GM10266 (cell line): ENCODE data around the gene WNT3A.
"Not testable (repeated sequence)": the region's sequence is repeated elsewhere in the genome, so short reads cannot be mapped to it uniquely, and the experiment has no call there.

ENCODE experiments used
- DNase-seq: peaks from one replicate; pipeline ENCODE4 v3.0.0; 2012; ENCODE audit errors: extremely low spot score
- CTCF ChIP-seq: IDR thresholded peaks from 2 replicates; pipeline ENCODE4 v1.5.1; 2012; ENCODE audit warnings: mild to moderate bottlenecking, low read depth; ENCODE audit not compliant: control insufficient read depth, insufficient read depth; ENCODE audit errors: missing control alignments

The WNT3A gene

DNA sequence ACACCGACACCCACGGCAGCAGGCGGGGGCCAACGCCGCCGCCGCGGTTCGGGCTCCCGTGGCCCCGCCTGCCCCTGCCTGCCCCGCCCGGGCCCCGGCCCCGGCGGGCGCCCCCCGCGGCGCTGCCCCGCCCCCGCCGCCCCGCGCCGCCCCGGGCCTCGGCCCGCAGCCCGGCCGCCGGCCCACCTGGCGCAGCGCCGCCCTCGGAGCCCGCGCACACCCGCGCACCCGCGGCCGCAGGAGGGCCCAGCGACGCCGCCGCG, at the start of gene WNT3A:
Gene WNT3A (plus strand): TSS at position 213 of the 263 bp plus-strand sequence. CDS start 131 bp downstream, outside the sequence.
- no peak for DNase-seq
- no peak for TF ChIP-seq CTCF

GRCh38 chr1:227958617-227959324, 48.0 kb upstream of the WNT3A start:
- no peak for DNase-seq
- TF ChIP-seq CTCF: no peak

GRCh38 chr1:227959325-227959860, 47.4 kb upstream of the WNT3A start:
- no peak for DNase-seq
- TF ChIP-seq CTCF: no peak

DNA sequence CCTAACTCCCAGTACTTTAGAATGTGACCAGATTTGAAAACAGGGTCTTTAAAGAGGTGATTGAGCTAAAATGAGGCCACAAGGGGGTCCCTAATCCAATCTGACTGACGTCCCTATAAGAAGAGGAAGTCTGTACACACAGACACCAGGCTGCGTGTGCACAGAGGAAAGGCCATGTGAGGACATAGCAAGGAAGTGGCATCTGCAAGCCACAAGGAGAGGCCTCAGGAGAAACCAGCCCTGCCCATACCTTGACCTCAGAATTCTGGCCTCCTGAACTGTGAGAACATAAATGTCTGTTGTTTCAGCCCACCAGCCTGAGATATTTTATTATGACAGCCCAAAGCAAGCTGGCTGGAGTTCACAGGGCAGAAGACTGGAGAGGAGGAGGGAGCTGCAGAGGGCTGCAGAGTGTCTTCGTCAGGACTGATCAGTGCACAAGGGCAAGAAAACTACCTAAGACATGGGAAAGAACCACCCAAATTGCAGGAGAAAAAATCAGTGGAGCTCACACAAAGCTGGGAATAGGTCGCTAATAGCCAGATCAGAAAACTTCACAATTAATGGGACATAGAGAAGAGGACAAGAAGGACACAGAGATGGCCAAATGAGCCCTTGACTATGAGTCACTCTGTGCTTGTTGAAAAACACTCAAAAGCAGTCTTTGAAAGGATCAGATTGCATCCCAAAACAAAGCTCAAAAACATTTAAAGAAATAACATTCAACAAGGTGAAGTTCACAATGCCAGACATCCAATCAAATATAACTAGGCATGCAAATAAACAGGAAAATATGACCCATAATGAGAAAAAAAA, 44.9 kb upstream of the WNT3A start:
- TF ChIP-seq CTCF: no peak
- DNase-seq: no peak

DNA sequence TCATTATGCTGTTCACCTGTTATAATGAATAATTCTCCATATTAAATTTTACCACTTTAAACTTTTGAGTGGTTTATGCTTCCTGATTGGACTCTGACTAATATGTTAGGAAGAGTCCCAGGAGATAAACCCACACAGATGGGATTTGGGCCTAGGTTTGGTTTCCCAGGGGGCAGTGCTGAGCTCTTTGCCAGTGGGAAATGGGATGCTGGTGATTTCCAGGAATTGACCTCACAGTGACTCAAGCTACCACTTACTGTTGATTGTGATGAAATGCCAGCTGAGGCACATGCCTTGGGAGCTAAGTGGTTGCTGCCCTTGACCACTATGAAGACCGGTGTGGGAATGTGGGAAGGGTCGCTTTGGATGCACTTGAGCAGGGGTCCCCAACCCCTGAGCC, 40.1 kb upstream of the WNT3A start:
- not testable (repeated sequence) for DNase-seq

GRCh38 chr1:227967815-227968214, 39.0 kb upstream of the WNT3A start:
- DNase-seq: not testable (repeated sequence)
- TF ChIP-seq CTCF: peak; percentile 31

- DNase-seq: not testable (repeated sequence)
Observed at GRCh38 chr1:227970076-227970995, 36.5 kb upstream of the WNT3A start.

GRCh38 chr1:227971216-227971615, 35.6 kb upstream of the WNT3A start:
- DNase-seq: not testable (repeated sequence)

- not testable (repeated sequence) for DNase-seq
Observed at GRCh38 chr1:227971643-227972282, 35.0 kb upstream of the WNT3A start.

DNA sequence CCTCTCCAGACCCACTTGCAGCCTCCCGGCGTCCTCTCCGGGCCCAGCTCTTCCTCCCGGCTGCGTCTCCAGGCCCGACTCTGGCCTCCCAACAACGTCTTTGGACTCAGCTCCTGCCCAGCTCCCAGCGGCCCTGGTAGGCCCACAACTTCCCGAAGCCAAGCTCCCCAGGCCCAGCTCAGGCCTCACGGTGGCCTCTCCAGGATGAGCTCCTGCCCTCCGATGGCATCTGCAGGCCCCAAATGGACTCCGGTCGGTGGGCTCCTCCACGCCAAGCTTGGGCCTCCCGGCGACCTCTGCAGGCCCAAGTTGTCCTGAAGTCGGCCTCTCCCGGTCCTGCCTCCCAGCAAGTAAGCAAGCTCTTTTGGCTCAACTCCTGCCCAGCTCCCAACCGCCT, 34.5 kb upstream of the WNT3A start:
- not testable (repeated sequence) for DNase-seq

DNA sequence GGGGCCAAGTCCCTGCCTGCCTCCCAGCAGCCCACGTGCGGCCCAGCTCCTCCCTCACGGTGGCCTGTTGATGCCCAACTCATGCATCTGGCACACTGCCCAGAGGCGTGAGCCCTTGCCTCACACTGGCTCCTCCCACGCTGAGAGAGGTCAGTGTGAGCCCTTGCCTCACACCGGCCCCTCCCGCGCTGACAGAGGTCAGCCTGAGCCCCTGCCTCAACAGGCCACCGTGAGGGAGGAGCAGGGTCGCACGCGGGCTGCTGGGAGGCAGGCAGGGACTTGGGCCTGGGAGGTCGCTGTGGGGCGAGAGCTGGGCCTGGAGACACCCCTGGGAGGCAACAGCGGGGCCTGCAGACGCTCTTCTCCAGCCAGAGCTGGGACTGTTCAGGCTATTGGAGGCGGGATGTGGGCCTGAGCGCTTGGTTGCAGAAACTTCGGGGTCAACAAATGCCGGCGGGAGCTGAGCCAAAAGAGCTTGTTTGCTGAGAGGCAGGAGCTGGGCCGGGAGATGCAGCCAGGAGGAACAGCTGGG, 33.9 kb upstream of the WNT3A start:
- DNase-seq: not testable (repeated sequence)

GRCh38 chr1:227973724-227974288, 33.0 kb upstream of the WNT3A start:
- not testable (repeated sequence) for DNase-seq
